DMS79 (cell line): ENCODE measurements around the gene BBS9.

Experiments
- DNase-seq: peaks from one replicate; lab custom pipeline; 2025; lab: John Stamatoyannopoulos, UW

The BBS9 gene

GRCh38 chr7:33612442-33612841 lies 483.1 kb downstream of the BBS9 start:
- no peak for DNase-seq

GRCh38 chr7:33614357-33615117 lies 485.2 kb downstream of the BBS9 start:
- no peak for DNase-seq

DNA sequence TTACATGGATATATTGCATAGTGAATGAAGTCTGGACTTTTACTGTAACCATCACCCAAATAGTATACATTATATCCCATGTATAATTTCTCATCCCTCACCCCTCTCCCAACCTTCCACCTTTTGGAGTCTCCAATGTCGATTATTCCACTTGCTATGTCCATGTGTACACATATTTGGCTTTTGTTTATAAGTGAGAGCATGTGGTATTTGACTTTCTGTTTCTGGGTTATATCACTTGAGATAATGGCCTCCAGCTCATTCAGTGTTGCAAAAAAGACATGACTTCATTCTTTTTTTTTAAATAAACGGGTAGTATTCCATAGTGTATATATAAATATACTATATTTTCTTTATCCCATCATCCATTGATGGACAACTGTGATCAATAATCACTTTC lies 487.4 kb downstream of the BBS9 start:
- DNase-seq = no peak

GRCh38 chr7:33619264-33619663 lies 489.9 kb downstream of the BBS9 start:
- no peak for DNase-seq

DNA sequence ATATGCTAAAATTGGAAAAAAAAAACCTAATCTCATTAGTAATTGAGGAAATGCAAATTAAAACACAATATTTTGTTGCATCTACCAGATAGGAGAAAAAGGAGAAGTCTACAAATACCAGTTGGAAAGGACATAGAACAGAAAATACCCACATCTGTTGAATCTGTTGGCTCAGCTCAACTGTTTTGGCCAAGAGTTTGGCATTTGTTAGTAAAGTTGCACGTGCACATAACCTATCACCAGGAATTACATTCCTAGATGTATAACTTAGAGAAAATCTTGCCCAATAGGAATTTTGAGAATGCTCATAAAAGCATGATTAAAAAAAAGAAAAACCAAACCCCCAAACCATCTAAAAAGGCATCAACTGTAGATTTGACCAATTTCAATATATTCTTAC lies 493.9 kb downstream of the BBS9 start:
- DNase-seq = no peak

GRCh38 chr7:33624215-33624614 lies 494.9 kb downstream of the BBS9 start:
- DNase-seq = no peak

- no peak for DNase-seq
Observed at GRCh38 chr7:33626869-33627268, 497.5 kb downstream of the BBS9 start.

DNA sequence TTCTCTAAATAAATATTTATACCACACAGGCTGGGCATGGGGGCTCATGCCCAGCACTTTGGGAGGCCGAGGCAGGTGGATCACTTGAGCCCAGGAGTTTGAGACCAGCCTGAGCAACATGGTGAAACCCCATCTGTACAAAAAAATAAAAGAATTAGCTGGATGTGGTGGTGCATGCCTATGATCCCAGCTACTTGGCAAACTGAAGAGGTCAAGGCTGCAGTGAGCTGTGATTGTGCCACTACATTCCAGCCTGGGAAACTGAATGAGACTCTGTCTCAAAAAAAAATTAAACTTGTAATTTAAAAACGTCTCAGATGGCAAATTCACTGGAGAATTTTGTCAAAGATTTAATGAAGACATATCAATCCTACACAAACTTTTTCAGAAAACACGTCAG lies 498.4 kb downstream of the BBS9 start:
- DNase-seq = no peak

DNA sequence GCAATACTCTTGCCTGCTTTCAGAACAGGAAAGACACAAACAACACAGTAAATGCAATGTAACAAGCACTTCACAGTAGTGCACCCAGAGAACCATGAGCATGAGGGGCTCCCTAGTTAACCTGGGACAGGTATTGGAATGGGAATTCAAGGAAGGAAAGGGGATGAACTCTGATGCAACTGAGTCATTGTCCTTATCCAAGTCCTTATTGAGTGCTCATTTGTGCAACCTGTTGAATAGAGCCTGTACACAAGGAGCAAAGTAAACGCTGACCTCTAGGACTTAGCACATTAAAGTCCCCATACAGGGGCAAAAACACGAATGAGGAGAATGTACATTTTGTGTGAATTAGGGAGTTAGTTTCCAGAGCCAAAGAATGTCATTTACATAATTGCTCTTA lies 499.5 kb downstream of the BBS9 start:
- DNase-seq = no peak

- DNase-seq = no peak
Observed at GRCh38 chr7:33630359-33630758, 501.0 kb downstream of the BBS9 start.

DNA sequence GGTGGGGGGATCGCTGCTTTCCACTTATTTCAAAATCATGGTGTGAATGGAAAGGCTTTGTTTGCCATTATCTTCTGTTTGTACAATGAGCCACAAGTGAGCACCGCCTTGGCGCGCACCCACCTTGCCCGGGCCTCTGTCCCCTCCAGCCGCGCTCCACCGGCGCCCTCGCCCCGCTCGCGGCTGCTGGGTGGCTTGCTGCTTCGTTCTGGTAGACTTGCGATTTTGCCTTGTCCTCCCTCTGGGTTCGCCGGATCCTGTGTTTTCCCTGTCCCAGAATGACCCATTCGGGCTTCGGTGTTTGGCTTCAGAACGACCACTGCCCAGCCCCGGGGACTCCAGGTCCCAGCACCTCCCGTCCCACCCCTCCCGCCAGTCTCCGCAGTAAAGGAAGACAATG lies 503.0 kb downstream of the BBS9 start:
- DNase-seq = no peak

DNA sequence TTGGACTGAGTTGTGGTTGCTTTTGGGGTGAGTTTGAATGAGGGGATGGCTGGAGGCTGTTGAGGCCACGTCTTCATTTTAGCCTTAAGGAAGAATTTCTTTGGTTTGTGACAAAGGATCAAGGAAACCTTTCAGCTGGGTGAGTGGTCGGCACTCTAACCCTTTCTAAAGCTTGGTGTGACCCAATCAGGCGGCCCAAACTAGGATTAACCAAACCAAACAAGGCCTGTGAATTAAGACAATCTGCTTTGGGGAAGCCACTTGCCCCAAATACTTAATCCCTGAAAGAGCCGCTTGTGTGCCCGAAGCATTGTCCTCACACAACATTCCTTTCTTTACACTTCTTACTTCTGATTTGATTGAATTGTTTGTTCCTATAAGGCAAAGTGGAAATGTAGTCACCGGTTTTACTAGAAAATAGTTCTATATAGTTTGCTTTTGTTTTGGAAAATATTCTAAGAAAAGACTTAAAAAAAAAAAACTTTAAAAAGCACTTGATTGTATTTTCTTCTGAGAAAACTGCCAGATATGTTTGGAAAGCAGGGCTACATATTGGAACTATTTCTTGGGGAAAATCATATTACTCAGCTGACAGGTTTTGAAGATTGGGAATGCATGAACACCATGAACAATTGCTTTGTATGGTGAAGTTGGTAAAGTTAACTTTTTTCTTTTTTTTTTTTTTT lies 503.6 kb downstream of the BBS9 start:
- no peak for DNase-seq

- no peak for DNase-seq
Observed at GRCh38 chr7:33634606-33635005, 505.2 kb downstream of the BBS9 start.

GRCh38 chr7:33636359-33636758 lies 507.0 kb downstream of the BBS9 start:
- no peak for DNase-seq

- DNase-seq = no peak
Observed at GRCh38 chr7:33639552-33640197, 510.3 kb downstream of the BBS9 start.

- no peak for DNase-seq
Observed at GRCh38 chr7:33640741-33641140, 511.4 kb downstream of the BBS9 start.

DNA sequence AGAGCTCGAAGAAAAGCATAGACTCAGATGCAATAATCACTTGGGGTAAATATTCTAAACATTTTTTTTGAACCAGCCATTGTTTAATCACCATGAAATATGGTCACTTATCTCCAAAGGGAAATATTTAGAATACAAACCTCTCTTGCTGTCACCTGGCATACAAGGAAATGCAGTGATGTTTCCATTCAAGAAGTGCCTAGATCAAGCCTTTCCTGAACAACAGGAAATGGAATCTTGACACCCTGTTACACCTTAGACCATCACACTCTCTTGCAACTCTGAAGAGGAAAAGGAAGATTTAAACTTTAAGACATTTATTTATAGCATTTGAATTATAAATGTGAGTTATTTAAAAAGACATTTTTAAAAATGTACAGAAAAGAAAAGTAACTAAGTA lies 512.9 kb downstream of the BBS9 start:
- no peak for DNase-seq

DNA sequence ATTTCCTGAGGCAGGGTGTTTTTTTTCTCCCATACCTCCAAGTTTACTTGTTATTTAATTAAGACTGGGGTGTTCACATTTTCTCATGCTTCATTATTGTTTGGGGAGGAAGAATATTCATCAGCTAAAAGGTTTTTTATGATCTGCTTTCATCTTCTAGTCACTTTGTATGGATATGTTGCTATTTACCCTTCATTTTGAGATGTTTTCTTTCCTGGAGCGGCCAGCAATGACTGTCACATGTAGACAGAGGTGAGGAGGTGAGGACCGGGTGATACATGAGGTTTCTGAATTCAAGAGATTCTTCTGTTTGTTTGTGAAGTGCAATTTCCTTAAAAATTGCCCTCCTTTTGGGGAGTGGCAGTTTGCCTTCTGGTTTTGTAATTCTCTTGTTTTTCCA lies 514.2 kb downstream of the BBS9 start:
- DNase-seq = no peak

GRCh38 chr7:33644489-33644888 lies 515.1 kb downstream of the BBS9 start:
- no peak for DNase-seq

GRCh38 chr7:33645104-33645503 lies 515.7 kb downstream of the BBS9 start:
- DNase-seq = no peak

DNA sequence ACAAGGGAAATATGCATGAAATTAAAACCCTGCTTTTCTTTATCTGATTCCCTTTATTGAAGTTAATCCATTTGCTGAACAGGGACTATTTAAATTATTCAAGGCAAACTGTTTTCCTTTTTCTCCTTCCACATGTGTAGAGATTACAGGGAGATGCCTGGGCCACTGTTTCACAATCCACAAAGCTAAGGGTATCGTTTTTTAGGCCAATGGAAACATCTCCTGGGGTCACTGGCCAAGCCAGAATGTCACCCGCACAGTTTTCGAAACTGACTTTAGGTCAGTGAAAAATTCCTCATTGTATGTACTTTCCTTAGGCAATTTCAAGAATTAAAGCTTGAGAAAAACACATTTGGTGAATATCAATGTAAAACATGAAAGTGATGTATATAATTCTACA lies 516.8 kb downstream of the BBS9 start:
- no peak for DNase-seq

DNA sequence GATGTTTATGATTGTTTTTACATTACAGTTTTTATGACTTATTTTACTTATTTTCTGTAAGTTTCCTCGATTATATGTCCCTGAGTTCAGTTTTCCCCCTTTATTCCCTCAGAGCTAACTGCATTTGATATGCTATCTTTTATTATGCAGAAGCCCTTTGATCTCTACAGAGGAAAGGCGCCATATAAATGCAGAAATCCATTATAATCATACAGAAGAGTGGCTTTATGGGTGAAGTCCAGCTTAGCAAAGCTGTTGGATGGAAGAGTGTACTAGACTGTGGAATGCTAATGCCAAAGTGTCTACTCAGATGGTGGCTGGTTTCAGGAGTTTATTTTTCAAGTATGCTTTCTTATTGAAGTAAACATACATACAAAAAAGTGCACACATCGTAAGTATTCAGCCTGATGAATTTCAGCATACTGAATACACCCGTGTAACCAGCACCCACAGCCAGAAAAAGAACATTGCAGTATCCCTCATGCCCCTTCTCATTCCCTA lies 517.6 kb downstream of the BBS9 start:
- DNase-seq = no peak
